Kidney epithelial cell (primary cell): ENCODE measurements around the gene HLA-C. TPM values are rescaled to one million over a fixed set of nuclear protein-coding genes. Genes with fewer than 3 reads are reported as not detected.
"Not testable (repeated sequence)": the region's sequence is repeated elsewhere in the genome, so short reads cannot be mapped to it uniquely, and the experiment has no call there.

Experiments used
- DNase-seq: peaks from one replicate; pipeline ENCODE4 v3.0.0-alpha.2; 2010; ENCODE audit warnings: low read depth
- H3K27me3 ChIP-seq: 2 replicates; pipeline ENCODE4 v1.6.0; 2011; ENCODE audit warnings: low read length; ENCODE audit not compliant: control insufficient read depth, insufficient read depth
- H3K36me3 ChIP-seq: 2 replicates; pipeline ENCODE4 v1.5.1; 2011; ENCODE audit warnings: low read length; ENCODE audit not compliant: control insufficient read depth, insufficient read depth
- H3K4me3 ChIP-seq: 2 replicates; pipeline ENCODE4 v1.5.1; 2011; ENCODE audit warnings: low read depth, mild to moderate bottlenecking, control low read depth, low read length
- total RNA-seq: library from RNA; depleted of rRNA; stranded (reverse); fragments of >200 nt; gene quantifications from 2 replicates; pipeline ENCODE4 v1.2.3, GENCODE V29; 2015
- TF ChIP-seq, protein P1 (sequence below): IDR thresholded peaks from 2 replicates; pipeline ENCODE4 v1.5.1; 2011; ENCODE audit warnings: mild to moderate bottlenecking, moderate library complexity, low read length, control low read depth, inconsistent platforms; ENCODE audit not compliant: insufficient read depth, poor library complexity, severe bottlenecking

The HLA-C gene
- total RNA-seq, 1 donor from 2014 or later = 696 TPM

GRCh38 chr6:31268836-31269235 lies 3.1 kb downstream of the HLA-C start:
- Histone ChIP-seq H3K4me3 (no peak overlapping the region), H3K27me3 (no peaks in the 10 kb centered on the region), H3K36me3 (peaks cover 1% of the 10 kb centered on the region)
- TF ChIP-seq, protein P1, sequence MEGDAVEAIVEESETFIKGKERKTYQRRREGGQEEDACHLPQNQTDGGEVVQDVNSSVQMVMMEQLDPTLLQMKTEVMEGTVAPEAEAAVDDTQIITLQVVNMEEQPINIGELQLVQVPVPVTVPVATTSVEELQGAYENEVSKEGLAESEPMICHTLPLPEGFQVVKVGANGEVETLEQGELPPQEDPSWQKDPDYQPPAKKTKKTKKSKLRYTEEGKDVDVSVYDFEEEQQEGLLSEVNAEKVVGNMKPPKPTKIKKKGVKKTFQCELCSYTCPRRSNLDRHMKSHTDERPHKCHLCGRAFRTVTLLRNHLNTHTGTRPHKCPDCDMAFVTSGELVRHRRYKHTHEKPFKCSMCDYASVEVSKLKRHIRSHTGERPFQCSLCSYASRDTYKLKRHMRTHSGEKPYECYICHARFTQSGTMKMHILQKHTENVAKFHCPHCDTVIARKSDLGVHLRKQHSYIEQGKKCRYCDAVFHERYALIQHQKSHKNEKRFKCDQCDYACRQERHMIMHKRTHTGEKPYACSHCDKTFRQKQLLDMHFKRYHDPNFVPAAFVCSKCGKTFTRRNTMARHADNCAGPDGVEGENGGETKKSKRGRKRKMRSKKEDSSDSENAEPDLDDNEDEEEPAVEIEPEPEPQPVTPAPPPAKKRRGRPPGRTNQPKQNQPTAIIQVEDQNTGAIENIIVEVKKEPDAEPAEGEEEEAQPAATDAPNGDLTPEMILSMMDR = no peak
- no peak for DNase-seq

DNA sequence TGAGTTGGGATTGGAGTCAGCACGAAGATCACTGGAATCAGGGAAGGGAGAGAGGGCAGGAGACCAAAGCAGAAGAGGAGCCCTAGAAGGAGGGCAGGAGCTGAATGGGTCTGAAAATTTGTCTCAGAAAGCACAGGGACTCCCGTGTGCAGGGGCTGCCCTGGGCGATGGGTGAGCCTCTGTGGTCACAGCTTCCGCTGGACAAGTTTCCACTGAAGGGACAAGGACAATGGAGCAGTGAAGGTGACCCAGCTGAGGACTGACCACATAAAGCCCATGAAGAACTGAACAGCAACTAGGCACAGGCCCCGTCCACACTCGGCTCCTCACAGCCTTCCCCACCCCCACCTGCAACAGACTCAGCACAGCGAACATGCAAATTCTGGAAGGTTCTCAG lies 3.5 kb downstream of the HLA-C start:
- peaks cover 1% of the 10 kb centered on the region for H3K36me3 ChIP-seq
- TF ChIP-seq, protein P1 = no peak
- H3K27me3 ChIP-seq = no peaks in the 10 kb centered on the region
- no peak overlapping the region for H3K4me3 ChIP-seq
- DNase-seq = no peak

- DNase-seq = no peak
- Histone ChIP-seq H3K4me3 (no peak overlapping the region), H3K27me3 (no peaks in the 10 kb centered on the region), H3K36me3 (peaks cover 1% of the 10 kb centered on the region)
- TF ChIP-seq, protein P1 = no peak
These were observed 4.1 kb downstream of the HLA-C start for GRCh38 chr6:31267651-31268368.

GRCh38 chr6:31266567-31267360 lies 5.1 kb downstream of the HLA-C start:
- DNase-seq = no peak
- Histone ChIP-seq H3K36me3 (peaks cover 1% of the 10 kb centered on the region), H3K4me3 (no peak overlapping the region), H3K27me3 (no peaks in the 10 kb centered on the region)
- TF ChIP-seq, protein P1 = no peak

DNA sequence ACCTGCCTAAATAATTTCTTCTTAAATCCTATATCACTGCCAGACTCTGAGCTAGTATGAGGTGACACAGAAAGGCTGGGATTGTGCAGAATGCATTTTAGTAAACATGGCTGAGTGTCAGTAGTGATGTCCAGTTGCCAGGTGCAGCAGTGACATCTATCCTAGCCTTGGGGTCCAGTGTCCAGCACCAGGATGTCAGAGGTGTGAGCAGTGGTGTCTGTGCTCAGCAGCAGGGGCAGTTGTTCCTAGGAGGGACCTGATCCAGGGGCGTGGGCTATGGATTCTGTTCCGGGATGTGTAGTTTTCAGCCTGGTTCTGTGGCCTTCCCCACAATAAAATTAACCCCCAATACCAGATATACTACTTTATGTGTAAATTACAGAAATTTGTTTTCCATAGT lies 6.0 kb downstream of the HLA-C start:
- no peak overlapping the region for H3K4me3 ChIP-seq
- TF ChIP-seq, protein P1 = no peak
- no peak for DNase-seq
- H3K36me3 ChIP-seq = peaks cover 1% of the 10 kb centered on the region
- H3K27me3 ChIP-seq = no peaks in the 10 kb centered on the region

DNA sequence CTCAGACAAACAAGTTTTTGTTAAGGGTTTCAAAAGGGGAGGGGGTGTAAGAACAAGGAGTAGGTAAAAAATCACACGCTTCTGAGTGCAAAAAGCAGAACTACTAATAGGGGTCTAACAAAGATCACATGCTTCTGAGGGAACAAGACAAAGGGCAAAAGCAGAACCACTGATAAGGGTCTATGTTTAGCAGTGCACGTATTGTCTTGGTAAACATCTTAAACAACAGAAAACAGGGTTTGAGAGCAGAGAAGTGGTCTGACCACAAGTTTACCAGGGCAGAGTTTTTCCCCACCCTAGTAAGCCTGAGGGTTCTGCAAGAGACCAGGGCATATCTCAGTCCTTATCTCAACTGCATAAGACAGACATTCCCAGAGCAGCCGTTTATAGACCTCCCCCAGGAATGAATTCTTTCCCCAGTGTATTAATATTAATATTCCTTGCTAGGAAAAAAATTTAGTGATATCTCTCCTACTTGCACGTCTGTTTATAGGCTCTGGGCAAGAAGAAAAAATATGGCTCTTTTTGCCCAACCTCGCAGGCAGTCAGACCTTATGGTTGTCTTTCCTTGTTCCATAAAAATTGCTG lies 8.5 kb downstream of the HLA-C start:
- not testable (repeated sequence) for H3K36me3 ChIP-seq, H3K4me3 ChIP-seq, DNase-seq, H3K27me3 ChIP-seq

DNA sequence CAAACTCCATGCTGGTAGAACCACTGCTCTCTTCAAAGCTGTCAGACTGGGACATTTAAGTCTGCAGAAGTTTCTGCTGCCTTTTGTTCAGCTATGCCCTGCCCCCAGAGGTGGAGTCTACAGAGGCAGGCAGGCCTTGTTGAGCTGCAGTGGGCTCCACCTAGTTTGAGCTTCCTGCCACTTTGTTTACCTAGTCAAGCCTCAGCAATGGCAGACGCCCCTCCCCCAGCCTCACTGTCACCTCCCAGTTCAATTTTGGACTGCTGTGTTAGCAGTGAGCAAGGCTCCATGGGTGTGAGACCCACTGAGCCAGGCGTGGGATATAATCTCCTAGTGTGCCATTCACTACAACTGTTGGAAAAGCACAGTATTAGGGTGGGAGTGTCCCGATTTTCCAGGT lies 11.9 kb downstream of the HLA-C start:
- not testable (repeated sequence) for DNase-seq, H3K4me3 ChIP-seq, H3K27me3 ChIP-seq, H3K36me3 ChIP-seq
